ENCODE results near the gene PTPRR. TPM values are rescaled to one million over a fixed set of nuclear protein-coding genes. Genes with fewer than 3 reads are reported as not detected.

The PTPRR gene
- total RNA-seq, 2 experiments from 2014 or later = not detected

GRCh38 chr12:70854881-70855568, 65.5 kb downstream of the PTPRR start:
- no peak overlapping the region for H3K27ac ChIP-seq (ENCODE audit: low read depth, low read length, poor library complexity, severe bottlenecking)
- CTCF ChIA-PET (ENCODE audit: unreplicated experiment) = no interaction called here
- no peaks in the 10 kb centered on the region for H3K79me2 ChIP-seq (ENCODE audit: insufficient read depth, low read depth, low read length)
- no peak for DNase-seq (ENCODE audit: low spot score)
- no peaks in the 10 kb centered on the region for H3K36me3 ChIP-seq (ENCODE audit: insufficient read depth, low read length)
- no peaks in the 10 kb centered on the region for H3K4me1 ChIP-seq (ENCODE audit: insufficient read depth, low read length, poor library complexity, severe bottlenecking)
- H2AFZ ChIP-seq (ENCODE audit: low read length) = no peak overlapping the region
- POLR2A ChIA-PET = interaction anchor here (0.7 kb wide), 1 partner anchor 31 kb away, joined by 3 read pairs; no protein-coding TSS in a partner anchor
- no TSS peak for BruUV-seq (replicated peaks)
- intact Hi-C loops (cut with micrococcal nuclease; ENCODE audit: unreplicated experiment) = no loop called here
- H3K9me2 ChIP-seq (ENCODE audit: insufficient read depth, low read length) = no peaks in the 10 kb centered on the region
- H3K4me2 ChIP-seq (ENCODE audit: low read length) = no peak overlapping the region
- H4K20me1 ChIP-seq (ENCODE audit: insufficient read depth, low read length) = no peaks in the 10 kb centered on the region
- no peaks in the 10 kb centered on the region for H3K9me3 ChIP-seq (ENCODE audit: low read length)
- H3K4me3 ChIP-seq (ENCODE audit: low read depth, low read length, poor library complexity, severe bottlenecking) = no peak overlapping the region
- TF ChIP-seq EZH2phosphoT487 (IDR thresholded peaks at IDR 0.05; ENCODE audit: borderline replicate concordance, low read depth, low read length) (no peak), CTCF (conservative IDR thresholded peaks at IDR 0.05; ENCODE audit: low read length) (no peak)

GRCh38 chr12:70854138-70854537, 66.4 kb downstream of the PTPRR start:
- POLR2A ChIA-PET = interaction anchor here (0.7 kb wide), 3 partner anchors 11 to 548 kb away, joined by 3 read pairs; no protein-coding TSS in a partner anchor
- no peaks in the 10 kb centered on the region for H4K20me1 ChIP-seq (ENCODE audit: insufficient read depth, low read length)
- H3K9me3 ChIP-seq (ENCODE audit: low read length) = no peaks in the 10 kb centered on the region
- TF ChIP-seq EZH2phosphoT487 (IDR thresholded peaks at IDR 0.05; ENCODE audit: borderline replicate concordance, low read depth, low read length) = no peak
- no peak for TF ChIP-seq CTCF (conservative IDR thresholded peaks at IDR 0.05; ENCODE audit: low read length)
- no TSS peak for BruUV-seq (replicated peaks)
- intact Hi-C loops (cut with micrococcal nuclease; ENCODE audit: unreplicated experiment) = no loop called here
- H3K79me2 ChIP-seq (ENCODE audit: insufficient read depth, low read depth, low read length) = no peaks in the 10 kb centered on the region
- H3K4me2 ChIP-seq (ENCODE audit: low read length) = no peak overlapping the region
- no peak overlapping the region for H3K4me3 ChIP-seq (ENCODE audit: low read depth, low read length, poor library complexity, severe bottlenecking)
- H3K9me2 ChIP-seq (ENCODE audit: insufficient read depth, low read length) = no peaks in the 10 kb centered on the region
- DNase-seq (ENCODE audit: low spot score) = no peak
- no peak overlapping the region for H2AFZ ChIP-seq (ENCODE audit: low read length)
- H3K27ac ChIP-seq (ENCODE audit: low read depth, low read length, poor library complexity, severe bottlenecking) = no peak overlapping the region
- CTCF ChIA-PET (ENCODE audit: unreplicated experiment) = no interaction called here
- no peaks in the 10 kb centered on the region for H3K36me3 ChIP-seq (ENCODE audit: insufficient read depth, low read length)
- no peaks in the 10 kb centered on the region for H3K4me1 ChIP-seq (ENCODE audit: insufficient read depth, low read length, poor library complexity, severe bottlenecking)

GRCh38 chr12:70853326-70853725, 67.2 kb downstream of the PTPRR start:
- BruUV-seq (replicated peaks) = no TSS peak
- H3K4me1 ChIP-seq (ENCODE audit: insufficient read depth, low read length, poor library complexity, severe bottlenecking) = no peaks in the 10 kb centered on the region
- H4K20me1 ChIP-seq (ENCODE audit: insufficient read depth, low read length) = no peaks in the 10 kb centered on the region
- no peaks in the 10 kb centered on the region for H3K36me3 ChIP-seq (ENCODE audit: insufficient read depth, low read length)
- ChIA-PET CTCF (ENCODE audit: unreplicated experiment) (no interaction called here), POLR2A (interaction anchor here (0.7 kb wide), 1 partner anchor 10 kb away, joined by 3 read pairs; no protein-coding TSS in a partner anchor)
- no peak for DNase-seq (ENCODE audit: low spot score)
- no peaks in the 10 kb centered on the region for H3K9me3 ChIP-seq (ENCODE audit: low read length)
- no peak overlapping the region for H2AFZ ChIP-seq (ENCODE audit: low read length)
- H3K4me3 ChIP-seq (ENCODE audit: low read depth, low read length, poor library complexity, severe bottlenecking) = no peak overlapping the region
- no peaks in the 10 kb centered on the region for H3K79me2 ChIP-seq (ENCODE audit: insufficient read depth, low read depth, low read length)
- no peaks in the 10 kb centered on the region for H3K9me2 ChIP-seq (ENCODE audit: insufficient read depth, low read length)
- intact Hi-C loops (cut with micrococcal nuclease; ENCODE audit: unreplicated experiment) = no loop called here
- no peak overlapping the region for H3K27ac ChIP-seq (ENCODE audit: low read depth, low read length, poor library complexity, severe bottlenecking)
- TF ChIP-seq CTCF (conservative IDR thresholded peaks at IDR 0.05; ENCODE audit: low read length) (no peak), EZH2phosphoT487 (IDR thresholded peaks at IDR 0.05; ENCODE audit: borderline replicate concordance, low read depth, low read length) (no peak)
- H3K4me2 ChIP-seq (ENCODE audit: low read length) = no peak overlapping the region
